Neutrophil (primary cell): ENCODE results near the gene SENP1.

Experiments
- H3K27ac ChIP-seq: fragments of 200-600 bp; sonication (generic); 2 replicates; pipeline ENCODE4 v1.5.1; 2016; ENCODE audit warnings: mild to moderate bottlenecking, moderate library complexity
- H3K27me3 ChIP-seq: fragments of 200-600 bp; sonication (generic); 2 replicates; pipeline ENCODE4 v1.6.0; 2016; ENCODE audit warnings: mild to moderate bottlenecking
- H3K36me3 ChIP-seq: fragments of 200-600 bp; sonication (generic); 2 replicates; pipeline ENCODE4 v1.5.1; 2017
- H3K4me1 ChIP-seq, 2 experiments: fragments of 200-600 bp in 1 of 2; sonication (generic) in 1 of 2; 1 replicate in 1 of 2; 2 replicates in 1 of 2; pipeline versions ENCODE4 v1.5.1 to v1.6.1; 2013 to 2016; ENCODE audit warnings: low read depth in 1 of 2, low read length in 1 of 2, mild to moderate bottlenecking in 1 of 2, moderate library complexity in 1 of 2; ENCODE audit not compliant: control insufficient read depth in 1 of 2, insufficient read depth in 1 of 2
- H3K4me3 ChIP-seq, 2 experiments: fragments of 200-600 bp in 1 of 2; sonication (generic) in 1 of 2; 1 replicate in 1 of 2; 2 replicates in 1 of 2; pipeline ENCODE4 v1.5.1; 2013 to 2016; ENCODE audit warnings: low read depth in 1 of 2, low read length in 1 of 2, mild to moderate bottlenecking in 1 of 2, moderate library complexity in 1 of 2
- H3K9me3 ChIP-seq: fragments of 200-600 bp; sonication (generic); 2 replicates; pipeline ENCODE4 v1.5.1; 2016
- TF ChIP-seq, protein P1 (sequence below): fragments of 200-600 bp; sonication (generic); IDR thresholded peaks from 2 replicates; pipeline ENCODE4 v1.5.1; 2016; ENCODE audit warnings: antibody characterized with exemption

Gene SENP1

GRCh38 chr12:48109424-48109823, 3.5 kb upstream of the SENP1 start:
- TF ChIP-seq, protein P1, sequence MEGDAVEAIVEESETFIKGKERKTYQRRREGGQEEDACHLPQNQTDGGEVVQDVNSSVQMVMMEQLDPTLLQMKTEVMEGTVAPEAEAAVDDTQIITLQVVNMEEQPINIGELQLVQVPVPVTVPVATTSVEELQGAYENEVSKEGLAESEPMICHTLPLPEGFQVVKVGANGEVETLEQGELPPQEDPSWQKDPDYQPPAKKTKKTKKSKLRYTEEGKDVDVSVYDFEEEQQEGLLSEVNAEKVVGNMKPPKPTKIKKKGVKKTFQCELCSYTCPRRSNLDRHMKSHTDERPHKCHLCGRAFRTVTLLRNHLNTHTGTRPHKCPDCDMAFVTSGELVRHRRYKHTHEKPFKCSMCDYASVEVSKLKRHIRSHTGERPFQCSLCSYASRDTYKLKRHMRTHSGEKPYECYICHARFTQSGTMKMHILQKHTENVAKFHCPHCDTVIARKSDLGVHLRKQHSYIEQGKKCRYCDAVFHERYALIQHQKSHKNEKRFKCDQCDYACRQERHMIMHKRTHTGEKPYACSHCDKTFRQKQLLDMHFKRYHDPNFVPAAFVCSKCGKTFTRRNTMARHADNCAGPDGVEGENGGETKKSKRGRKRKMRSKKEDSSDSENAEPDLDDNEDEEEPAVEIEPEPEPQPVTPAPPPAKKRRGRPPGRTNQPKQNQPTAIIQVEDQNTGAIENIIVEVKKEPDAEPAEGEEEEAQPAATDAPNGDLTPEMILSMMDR, result no peak
- Histone ChIP-seq H3K36me3 (no peaks in the 10 kb centered on the region), H3K9me3 (no peaks in the 10 kb centered on the region), H3K27ac (no peak overlapping the region), H3K27me3 (peaks cover 52% of the 10 kb centered on the region), H3K4me1 (peaks cover 13 to 17% of the 10 kb centered on the region in 2 experiments), H3K4me3 (no peak overlapping the region)

- Histone ChIP-seq H3K4me3 (peak overlapping the region; percentile 90 to 94), H3K27me3 (peaks cover 42% of the 10 kb centered on the region), H3K9me3 (no peaks in the 10 kb centered on the region), H3K27ac (peak overlapping the region; percentile 86), H3K36me3 (no peaks in the 10 kb centered on the region), H3K4me1 (peaks cover 13 to 18% of the 10 kb centered on the region in 2 experiments)
- TF ChIP-seq, protein P1, result no peak
These were observed 1.1 kb upstream of the SENP1 start for GRCh38 chr12:48106681-48107613.

GRCh38 chr12:48105321-48105866, 485 bp downstream of the SENP1 start:
- peak overlapping the region; percentile 86 for H3K27ac ChIP-seq
- H3K4me3 ChIP-seq, result peak overlapping the region; percentile 90 to 94
- peaks cover 4% of the 10 kb centered on the region for H3K36me3 ChIP-seq
- TF ChIP-seq, protein P1, result no peak
- H3K27me3 ChIP-seq, result peaks cover 27% of the 10 kb centered on the region
- no peaks in the 10 kb centered on the region for H3K9me3 ChIP-seq
- H3K4me1 ChIP-seq, result peaks cover 13 to 18% of the 10 kb centered on the region in 2 experiments

- TF ChIP-seq, protein P1, result no peak
- no peaks in the 10 kb centered on the region for H3K9me3 ChIP-seq
- H3K27ac ChIP-seq, result no peak overlapping the region
- H3K27me3 ChIP-seq, result peaks cover 18% of the 10 kb centered on the region
- peaks cover 13 to 18% of the 10 kb centered on the region in 2 experiments for H3K4me1 ChIP-seq
- peaks cover 4% of the 10 kb centered on the region for H3K36me3 ChIP-seq
- no peak overlapping the region for H3K4me3 ChIP-seq
These were observed 1.3 kb downstream of the SENP1 start for GRCh38 chr12:48104531-48104930.

DNA sequence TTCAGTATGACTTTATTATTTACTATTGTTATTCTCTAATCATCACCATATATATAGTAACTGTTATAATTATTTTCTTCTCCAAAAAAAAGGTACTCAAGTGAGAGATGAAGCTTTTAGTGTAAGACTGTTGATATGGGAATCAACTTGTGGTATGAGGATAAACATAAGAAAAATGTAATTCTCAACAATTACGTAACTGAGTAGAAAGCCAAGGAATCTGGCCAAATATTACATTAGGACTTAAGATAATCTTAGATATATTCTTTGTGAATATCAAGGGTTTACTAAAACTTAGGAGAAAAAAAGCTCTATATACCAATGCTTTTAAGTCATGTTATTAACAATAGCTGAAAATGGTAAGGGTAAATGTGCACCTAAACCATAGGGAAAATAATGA, 13.3 kb downstream of the SENP1 start:
- peaks cover 74% of the 10 kb centered on the region for H3K36me3 ChIP-seq
- no peak overlapping the region for H3K27ac ChIP-seq
- no peaks in the 10 kb centered on the region for H3K9me3 ChIP-seq
- TF ChIP-seq, protein P1, result no peak
- no peaks in the 10 kb centered on the region for H3K4me1 ChIP-seq
- no peak overlapping the region for H3K4me3 ChIP-seq
- no peaks in the 10 kb centered on the region for H3K27me3 ChIP-seq
